ENCODE measurements around the gene KCNK3. TPM values are rescaled to one million over a fixed set of nuclear protein-coding genes. Genes with fewer than 3 reads are reported as not detected.

The KCNK3 gene
- total and polyA plus RNA-seq, 2 donors (not counting 3 experiments of a cell fraction or from before 2014, with no cell fraction given), result not detected

DNA sequence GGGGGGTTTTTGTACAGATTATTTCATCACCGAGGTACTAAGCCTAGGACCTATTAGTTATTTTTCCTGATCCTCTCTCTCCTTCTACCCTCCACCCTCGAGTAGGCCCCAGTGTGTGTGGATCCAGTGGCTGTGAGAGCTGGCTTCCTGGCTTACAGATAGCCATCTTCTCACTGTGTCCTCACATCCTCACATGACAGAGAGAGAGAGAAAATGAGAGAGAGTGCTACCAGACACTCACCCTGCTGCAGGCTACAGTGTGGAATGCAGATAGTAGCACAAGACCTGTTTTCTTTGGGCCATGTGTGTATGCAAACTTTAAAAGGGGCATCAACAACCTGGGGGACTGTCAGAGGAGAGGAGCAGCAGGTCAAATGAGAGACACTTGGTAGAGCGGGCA, 9.5 kb downstream of the KCNK3 start:
- H3K4me2 ChIP-seq (ENCODE audit: insufficient read depth, low read length), result no peak overlapping the region
- peaks cover 1% of the 10 kb centered on the region for H3K4me1 ChIP-seq (ENCODE audit: control insufficient read depth, extremely low read depth, insufficient read depth, low read length)
- TF ChIP-seq, protein P1, sequence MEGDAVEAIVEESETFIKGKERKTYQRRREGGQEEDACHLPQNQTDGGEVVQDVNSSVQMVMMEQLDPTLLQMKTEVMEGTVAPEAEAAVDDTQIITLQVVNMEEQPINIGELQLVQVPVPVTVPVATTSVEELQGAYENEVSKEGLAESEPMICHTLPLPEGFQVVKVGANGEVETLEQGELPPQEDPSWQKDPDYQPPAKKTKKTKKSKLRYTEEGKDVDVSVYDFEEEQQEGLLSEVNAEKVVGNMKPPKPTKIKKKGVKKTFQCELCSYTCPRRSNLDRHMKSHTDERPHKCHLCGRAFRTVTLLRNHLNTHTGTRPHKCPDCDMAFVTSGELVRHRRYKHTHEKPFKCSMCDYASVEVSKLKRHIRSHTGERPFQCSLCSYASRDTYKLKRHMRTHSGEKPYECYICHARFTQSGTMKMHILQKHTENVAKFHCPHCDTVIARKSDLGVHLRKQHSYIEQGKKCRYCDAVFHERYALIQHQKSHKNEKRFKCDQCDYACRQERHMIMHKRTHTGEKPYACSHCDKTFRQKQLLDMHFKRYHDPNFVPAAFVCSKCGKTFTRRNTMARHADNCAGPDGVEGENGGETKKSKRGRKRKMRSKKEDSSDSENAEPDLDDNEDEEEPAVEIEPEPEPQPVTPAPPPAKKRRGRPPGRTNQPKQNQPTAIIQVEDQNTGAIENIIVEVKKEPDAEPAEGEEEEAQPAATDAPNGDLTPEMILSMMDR (IDR thresholded peaks at IDR 0.05; ENCODE audit: extremely low read depth in 1 of 2, insufficient read depth in 1 of 2, low read depth in 1 of 2, low read length in 2 of 2), result no peak
- TF ChIP-seq POLR2A (IDR thresholded peaks at IDR 0.05; ENCODE audit: low read depth, low read length), result no peak
- no TSS peak for BruUV-seq (replicated peaks)
- no peaks in the 10 kb centered on the region for H3K9me1 ChIP-seq (replicated peaks; ENCODE audit: control insufficient read depth, extremely low read depth, insufficient read depth, low read length)
- DNase-seq (ENCODE audit: low read depth, low spot score) (no peak), FAIRE-seq (no peak)
- no peaks in the 10 kb centered on the region for H3K27me3 ChIP-seq (ENCODE audit: control insufficient read depth in 2 of 2, insufficient read depth in 2 of 2, low read length in 2 of 2)
- H3K36me3 ChIP-seq (ENCODE audit: control insufficient read depth in 2 of 2, extremely low read depth in 1 of 2, insufficient read depth in 2 of 2, low read length in 2 of 2), result no peaks in the 10 kb centered on the region
- dilution Hi-C loops (cut with MboI; ENCODE audit: extremely low pct_ligation_motif_present, low sequenced_read_pairs), result no loop called here
- no peak overlapping the region for H3K27ac ChIP-seq (ENCODE audit: insufficient read depth, low read depth, low read length)
- CTCF ChIA-PET, result no interaction called here
- POLR2A ChIA-PET, result no interaction called here
- H2AFZ ChIP-seq (ENCODE audit: low read depth, low read length), result no peak overlapping the region
- intact Hi-C loops (cut with micrococcal nuclease), result no loop called here
- H3K9ac ChIP-seq (replicated peaks; ENCODE audit: extremely low read depth, insufficient read depth, low read length), result no peak overlapping the region
- H3K79me2 ChIP-seq (ENCODE audit: control insufficient read depth, insufficient read depth, low read length), result no peaks in the 10 kb centered on the region
- H3K9me3 ChIP-seq (replicated peaks; ENCODE audit: control insufficient read depth, insufficient read depth, low read length), result no peaks in the 10 kb centered on the region
- no peaks in the 10 kb centered on the region for H4K20me1 ChIP-seq (replicated peaks; ENCODE audit: control insufficient read depth, extremely low read depth, insufficient read depth, low read length)
- H3K4me3 ChIP-seq (replicated peaks in 1 of 3; ENCODE audit: insufficient read depth in 1 of 3, low read depth in 1 of 3, low read length in 3 of 3), result no peak overlapping the region

DNA sequence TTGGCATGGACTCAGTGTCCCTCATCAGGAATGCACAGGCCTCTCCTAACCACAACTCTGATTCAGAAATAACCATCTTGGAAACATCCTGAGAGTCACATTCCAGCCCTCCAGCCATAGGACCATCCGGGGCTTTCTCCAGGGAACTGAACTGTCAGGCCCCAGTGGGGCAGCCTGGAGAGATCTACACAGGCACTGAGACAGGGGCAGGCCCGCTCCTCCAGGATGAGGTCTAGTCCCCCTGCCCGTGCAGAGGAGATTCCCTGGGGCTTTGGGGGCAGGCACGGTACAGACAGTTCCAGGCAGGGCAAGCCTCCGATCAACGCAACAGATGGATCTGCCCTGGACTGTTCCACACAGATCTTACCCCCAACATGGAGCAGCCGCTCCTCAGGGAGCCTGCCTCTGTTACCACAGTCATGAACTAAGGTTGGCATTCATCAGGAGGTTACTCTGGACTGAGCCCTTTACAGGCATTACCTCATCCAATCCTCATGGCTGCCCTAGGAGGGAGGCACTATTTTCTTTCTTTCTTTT, 12.0 kb downstream of the KCNK3 start:
- Histone ChIP-seq H3K27ac (ENCODE audit: insufficient read depth, low read depth, low read length) (no peak overlapping the region), H4K20me1 (replicated peaks; ENCODE audit: control insufficient read depth, extremely low read depth, insufficient read depth, low read length) (no peaks in the 10 kb centered on the region), H3K36me3 (ENCODE audit: control insufficient read depth in 2 of 2, extremely low read depth in 1 of 2, insufficient read depth in 2 of 2, low read length in 2 of 2) (no peaks in the 10 kb centered on the region), H3K4me3 (replicated peaks in 1 of 3; ENCODE audit: insufficient read depth in 1 of 3, low read depth in 1 of 3, low read length in 3 of 3) (no peak overlapping the region), H3K9me1 (replicated peaks; ENCODE audit: control insufficient read depth, extremely low read depth, insufficient read depth, low read length) (no peaks in the 10 kb centered on the region), H3K79me2 (ENCODE audit: control insufficient read depth, insufficient read depth, low read length) (no peaks in the 10 kb centered on the region), H3K9me3 (replicated peaks; ENCODE audit: control insufficient read depth, insufficient read depth, low read length) (no peaks in the 10 kb centered on the region), H3K4me1 (ENCODE audit: control insufficient read depth, extremely low read depth, insufficient read depth, low read length) (no peaks in the 10 kb centered on the region), H3K9ac (replicated peaks; ENCODE audit: extremely low read depth, insufficient read depth, low read length) (no peak overlapping the region), H2AFZ (ENCODE audit: low read depth, low read length) (no peak overlapping the region), H3K4me2 (ENCODE audit: insufficient read depth, low read length) (no peak overlapping the region), H3K27me3 (ENCODE audit: control insufficient read depth in 2 of 2, insufficient read depth in 2 of 2, low read length in 2 of 2) (no peaks in the 10 kb centered on the region)
- TF ChIP-seq EZH2 (IDR thresholded peaks at IDR 0.05; ENCODE audit: borderline replicate concordance, low read depth, low read length, severe bottlenecking), result no peak
- no peak for TF ChIP-seq JUN (IDR thresholded peaks at IDR 0.05; ENCODE audit: borderline replicate concordance, insufficient read depth, insufficient read length, low read depth)
- TF ChIP-seq POLR2A (IDR thresholded peaks at IDR 0.05; ENCODE audit: low read depth, low read length), result no peak
- no peak for TF ChIP-seq GATA2 (IDR thresholded peaks at IDR 0.05; ENCODE audit: insufficient read depth, insufficient read length, low read depth, low read length)
- TF ChIP-seq POLR2AphosphoS5 (IDR thresholded peaks at IDR 0.05; ENCODE audit: insufficient read depth, low read depth, low read length), result no peak
- TF ChIP-seq FOS (IDR thresholded peaks at IDR 0.05; ENCODE audit: borderline replicate concordance, insufficient read depth, low read length), result no peak
- TF ChIP-seq, protein P2, sequence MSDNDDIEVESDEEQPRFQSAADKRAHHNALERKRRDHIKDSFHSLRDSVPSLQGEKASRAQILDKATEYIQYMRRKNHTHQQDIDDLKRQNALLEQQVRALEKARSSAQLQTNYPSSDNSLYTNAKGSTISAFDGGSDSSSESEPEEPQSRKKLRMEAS (IDR thresholded peaks at IDR 0.05; ENCODE audit: insufficient read depth, insufficient read length), result no peak
- no peak for TF ChIP-seq MYC (IDR thresholded peaks at IDR 0.05; ENCODE audit: low read depth, low read length)
- TF ChIP-seq, protein P1 (IDR thresholded peaks at IDR 0.05; ENCODE audit: extremely low read depth in 1 of 2, insufficient read depth in 1 of 2, low read depth in 1 of 2, low read length in 2 of 2), result no peak
- intact Hi-C loops (cut with micrococcal nuclease), result no loop called here
- CTCF ChIA-PET, result no interaction called here
- FAIRE-seq, result no peak
- POLR2A ChIA-PET, result no interaction called here
- DNase-seq (ENCODE audit: low read depth, low spot score), result no peak
- no TSS peak for BruUV-seq (replicated peaks)
- dilution Hi-C loops (cut with MboI; ENCODE audit: extremely low pct_ligation_motif_present, low sequenced_read_pairs), result no loop called here

Measured in endothelial cell of umbilical vein (primary cell).